ENCODE data around the gene GLI3.

The GLI3 gene

DNA sequence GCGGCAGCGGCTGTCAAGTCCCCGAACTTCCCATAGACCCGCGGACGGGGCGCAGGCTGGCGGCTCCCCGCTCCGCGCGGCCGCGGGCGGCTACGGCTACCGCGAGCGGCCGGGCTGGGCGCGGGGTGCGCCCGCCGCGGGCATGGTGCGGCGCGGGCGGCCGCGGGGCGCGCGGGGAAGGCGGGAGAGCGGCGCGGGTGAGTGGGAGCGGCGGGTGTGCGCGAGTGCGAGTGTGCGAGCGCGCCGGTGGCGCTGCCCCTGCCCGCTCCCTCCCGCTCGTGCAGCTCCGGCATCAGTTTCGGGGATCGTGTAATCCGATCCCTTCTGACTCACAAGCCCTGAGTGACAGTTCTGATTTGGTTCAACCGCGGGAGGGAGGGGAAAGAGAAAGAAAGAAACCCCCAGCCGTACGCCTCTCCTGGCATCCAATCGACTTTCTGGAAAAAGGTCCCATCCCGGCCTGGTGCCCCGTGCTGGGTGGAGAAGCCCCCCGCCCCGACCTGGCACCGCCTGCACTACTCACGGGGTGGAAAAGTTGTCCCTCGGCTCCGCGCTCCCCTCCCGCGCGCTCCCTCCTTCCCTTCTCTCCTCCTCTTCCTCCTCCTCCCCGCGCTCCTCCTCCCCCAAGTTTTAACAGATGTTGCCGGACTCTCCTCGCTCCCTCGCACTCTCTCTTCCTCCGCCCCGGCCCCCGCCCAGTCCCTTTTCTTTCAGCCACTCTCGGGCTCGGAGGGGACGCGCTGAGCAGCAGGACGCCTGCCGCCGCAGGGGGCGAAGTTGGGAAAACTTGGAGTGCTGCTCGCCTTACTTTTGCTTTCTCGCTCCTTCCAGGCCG is at the start of gene GLI3:
Gene GLI3, minus strand, starts transcription at position 234 of the 835 bp plus-strand sequence. CDS start 13,956 bp downstream, outside the sequence.
- peak; percentile 85 for DNase-seq (ENCODE audit: low read depth)

DNA sequence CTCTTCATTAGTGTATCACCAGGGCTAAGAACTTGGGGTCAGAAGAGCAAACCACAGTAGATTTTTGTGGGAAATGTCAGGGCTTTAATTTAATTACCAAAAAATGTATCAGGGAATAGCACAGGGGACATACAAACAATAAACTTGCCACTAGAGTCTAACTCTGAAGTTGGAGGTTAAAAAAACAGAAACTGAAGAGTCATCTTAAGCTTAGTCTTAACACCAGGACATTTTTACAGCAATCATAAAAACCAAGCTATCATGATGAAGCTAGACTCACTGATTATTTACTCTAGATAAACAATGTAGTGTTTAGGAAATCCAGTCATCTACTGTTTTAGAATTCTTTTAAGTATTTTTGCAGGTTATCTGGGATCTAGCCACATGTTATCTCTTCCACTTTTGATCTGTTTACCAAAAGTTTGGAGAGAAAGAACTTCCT is 48.4 kb upstream of the GLI3 start:
- H3K4me3 ChIP-seq (ENCODE audit: low read depth, low read length) = no peak overlapping the region
- no peak for DNase-seq (ENCODE audit: low read depth)

More for the DNA sequence above, at the start of gene GLI3:
- peak within 1 kb of the TSS; percentile 89 for H3K4me3 ChIP-seq (ENCODE audit: low read depth, low read length)

DNA sequence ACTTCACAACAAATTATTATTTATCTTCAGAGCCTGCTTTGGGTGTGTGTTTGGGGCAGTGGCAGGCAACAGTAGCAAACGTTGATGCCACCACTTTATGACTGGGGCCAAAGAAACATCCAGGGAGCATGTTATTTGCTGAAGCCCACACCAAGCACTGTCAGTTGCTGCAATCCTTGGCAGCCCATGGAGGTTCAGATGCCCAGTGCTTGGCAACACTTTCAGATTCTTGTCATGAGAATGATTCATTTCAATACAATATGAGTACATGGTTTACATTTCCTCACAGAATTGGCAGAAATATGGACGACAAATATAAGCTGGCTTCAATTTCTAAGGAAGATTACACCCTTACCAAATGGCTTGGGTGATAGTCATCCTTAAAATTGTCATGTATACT is 46.5 kb upstream of the GLI3 start:
- DNase-seq (ENCODE audit: low read depth) = no peak
- H3K4me3 ChIP-seq (ENCODE audit: low read depth, low read length) = no peak overlapping the region

DNA sequence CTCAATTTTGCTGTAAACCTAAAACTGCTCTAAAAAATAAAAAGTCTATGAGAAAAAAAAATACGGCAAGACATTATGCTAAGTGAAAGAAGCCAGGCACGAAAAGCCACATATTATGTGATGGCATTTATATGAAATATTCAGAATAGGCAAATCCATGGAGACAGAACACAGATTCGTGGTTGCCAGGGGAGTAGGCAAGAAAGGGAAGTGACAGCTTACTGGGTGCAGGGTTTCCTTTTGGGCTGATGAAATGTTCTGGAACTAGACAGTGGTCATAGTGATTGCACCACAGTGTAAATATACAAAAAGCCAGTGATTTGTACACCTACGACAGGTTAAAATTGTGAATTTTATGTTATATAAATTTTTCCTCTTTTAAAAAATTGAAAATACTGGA is 41.3 kb upstream of the GLI3 start:
- no peak overlapping the region for H3K4me3 ChIP-seq (ENCODE audit: low read depth, low read length)
- no peak for DNase-seq (ENCODE audit: low read depth)

DNA sequence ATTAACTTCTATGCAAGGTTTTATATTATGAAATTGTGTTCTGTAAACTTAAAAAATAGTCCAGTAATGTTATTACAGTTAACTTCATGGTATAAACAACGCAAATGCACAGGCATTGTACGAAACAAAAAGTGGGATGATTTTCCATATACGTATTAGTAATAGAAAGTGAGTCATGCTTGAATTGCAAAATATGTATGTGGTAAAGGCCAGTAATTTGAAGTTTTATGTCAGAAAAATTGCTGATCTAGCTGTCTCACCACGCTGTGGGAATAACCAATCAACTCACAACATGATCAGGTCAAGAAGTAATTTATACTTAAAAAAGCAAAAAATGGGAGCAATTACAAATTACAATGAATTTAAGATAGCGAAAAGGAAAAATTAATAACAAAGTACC is 37.0 kb upstream of the GLI3 start:
- H3K4me3 ChIP-seq (ENCODE audit: low read depth, low read length) = no peak overlapping the region
- DNase-seq (ENCODE audit: low read depth) = no peak

DNA sequence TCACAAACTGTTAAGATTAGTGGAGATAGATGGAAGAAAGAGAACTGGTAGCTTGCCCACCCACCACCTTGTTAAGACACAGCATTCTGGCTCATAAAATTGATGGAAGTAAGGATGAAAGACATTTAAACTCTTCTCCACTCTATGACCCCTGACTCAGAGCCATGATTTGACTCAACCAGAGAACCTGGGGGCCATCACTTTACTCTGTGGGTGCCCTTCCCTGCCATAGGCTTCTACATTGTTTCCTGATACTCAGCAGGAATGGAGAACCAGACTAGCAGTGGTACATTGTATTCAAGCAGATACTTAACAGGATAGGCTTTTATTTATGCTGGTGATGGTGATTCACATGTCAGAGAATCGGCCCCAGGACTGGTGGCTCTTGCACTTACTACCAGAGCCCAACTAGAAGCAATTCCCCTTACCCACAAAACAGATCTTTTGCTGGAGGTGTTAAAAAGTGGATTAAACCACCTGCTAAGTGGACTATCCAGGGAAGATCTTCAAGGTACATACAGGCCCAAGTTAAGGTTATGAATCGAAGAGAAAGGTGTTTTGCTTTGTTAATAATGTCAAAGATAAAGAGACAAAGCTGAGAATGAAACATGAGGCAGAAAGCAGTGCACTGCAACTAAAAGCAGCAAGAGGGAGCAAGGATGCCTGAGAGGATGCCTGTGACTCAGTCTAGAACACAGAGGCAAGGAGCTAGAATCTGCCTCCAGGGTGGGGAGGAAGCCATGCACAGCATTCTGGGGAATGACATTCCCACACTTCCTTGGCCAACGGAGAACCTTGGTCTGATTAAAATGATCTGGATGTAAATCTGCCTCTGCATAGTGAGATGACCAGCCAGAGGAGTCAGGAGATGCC is 36.0 kb upstream of the GLI3 start:
- no peak for DNase-seq (ENCODE audit: low read depth)
- no peak overlapping the region for H3K4me3 ChIP-seq (ENCODE audit: low read depth, low read length)

DNA sequence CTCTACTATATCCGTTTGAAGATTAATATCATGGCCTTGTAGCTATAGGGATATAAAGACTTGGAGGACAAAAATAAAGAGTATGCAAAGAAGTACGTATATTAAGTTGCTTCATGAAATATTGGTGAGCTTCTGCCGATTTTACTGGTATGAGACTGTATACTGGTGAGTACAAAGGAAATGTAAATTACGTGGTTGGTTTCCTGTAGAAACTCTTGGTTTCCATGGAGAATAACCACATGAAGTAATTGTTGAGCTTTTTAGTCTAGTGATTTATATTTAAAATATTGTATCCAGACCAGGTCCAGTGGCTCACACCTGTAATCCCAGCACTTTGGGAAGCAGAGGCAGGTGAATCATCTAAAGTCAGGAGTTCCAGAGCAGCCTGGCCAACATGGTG is 32.2 kb upstream of the GLI3 start:
- H3K4me3 ChIP-seq (ENCODE audit: low read depth, low read length) = no peak overlapping the region
- no peak for DNase-seq (ENCODE audit: low read depth)

DNA sequence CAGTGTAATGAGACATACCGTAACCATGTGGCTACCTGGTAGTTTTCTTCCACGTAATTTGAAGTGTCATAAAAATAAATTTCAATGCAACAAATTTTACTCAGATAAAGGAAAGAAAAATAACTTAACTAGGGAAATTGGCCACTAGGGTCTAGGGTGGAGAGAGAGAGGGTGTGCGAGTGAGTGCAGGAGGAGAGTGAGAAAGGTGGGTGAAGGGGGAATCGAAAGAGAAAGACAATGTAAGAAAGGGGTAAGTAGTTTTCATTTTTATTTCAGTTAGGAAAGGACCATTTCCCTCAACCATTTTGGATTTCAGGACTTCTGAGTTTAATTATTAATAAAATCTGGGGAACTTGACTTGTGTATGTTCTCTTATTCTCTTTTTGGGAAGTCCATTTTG is 27.7 kb upstream of the GLI3 start:
- no peak overlapping the region for H3K4me3 ChIP-seq (ENCODE audit: low read depth, low read length)
- no peak for DNase-seq (ENCODE audit: low read depth)

DNA sequence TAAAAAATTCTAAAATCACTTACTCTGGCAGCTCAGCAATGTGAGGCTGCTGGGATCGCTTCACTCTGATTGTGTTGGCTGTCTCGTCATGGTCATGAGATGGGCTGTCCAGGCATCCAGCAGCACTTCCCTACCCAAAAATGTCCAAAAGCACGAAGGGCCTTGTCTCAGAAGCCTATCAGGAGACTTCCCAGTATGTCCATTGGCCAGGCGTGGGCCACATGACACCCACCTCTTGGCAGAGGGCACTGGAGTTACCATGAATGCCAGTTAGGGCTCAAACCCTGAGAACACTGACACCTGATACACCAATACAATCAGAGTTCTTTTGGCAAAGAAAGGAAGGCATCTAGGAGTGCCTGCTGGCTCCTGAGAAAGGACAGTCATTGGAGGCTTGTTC is 27.0 kb upstream of the GLI3 start:
- DNase-seq (ENCODE audit: low read depth) = no peak
- H3K4me3 ChIP-seq (ENCODE audit: low read depth, low read length) = no peak overlapping the region

DNA sequence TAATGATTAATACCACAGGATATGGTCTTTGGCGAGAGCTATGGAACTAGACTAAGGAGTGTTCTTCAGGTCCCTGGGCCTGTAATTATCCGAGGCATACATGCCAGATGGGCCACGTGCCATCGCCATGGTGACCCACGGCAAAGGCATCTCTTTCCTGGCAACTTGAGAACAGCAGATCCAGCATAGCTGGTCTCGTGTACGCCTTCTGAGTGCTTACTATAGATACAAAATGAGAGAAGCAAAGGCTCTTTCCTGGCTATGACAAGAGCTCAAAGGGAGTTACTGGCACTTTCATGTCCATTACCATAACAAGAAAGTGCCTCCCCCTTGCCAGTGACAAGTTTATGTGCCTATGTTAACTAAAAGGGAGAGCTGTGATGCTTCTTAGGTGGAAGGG is 26.0 kb upstream of the GLI3 start:
- peak; percentile 55 for DNase-seq (ENCODE audit: low read depth)
- no peak overlapping the region for H3K4me3 ChIP-seq (ENCODE audit: low read depth, low read length)

DNA sequence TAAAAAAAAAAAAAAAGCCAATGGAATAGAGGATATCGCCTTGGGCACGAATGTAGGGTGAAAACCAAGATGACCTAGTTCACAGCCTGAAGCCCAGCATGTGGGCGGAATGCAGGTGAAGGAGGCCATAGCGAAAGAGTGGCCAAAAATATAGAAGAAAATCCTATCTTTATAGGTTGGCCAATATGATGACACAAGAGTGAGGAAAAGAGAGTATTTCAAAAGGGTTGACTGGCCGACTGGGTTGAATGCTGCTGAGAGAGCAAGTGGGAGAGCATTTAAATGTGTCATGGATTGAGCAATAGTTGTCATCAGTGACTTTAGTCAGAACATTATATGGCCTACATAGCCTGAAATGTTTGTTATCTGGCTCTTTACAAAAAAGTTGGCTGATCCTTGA is 17.2 kb upstream of the GLI3 start:
- DNase-seq (ENCODE audit: low read depth) = peak; percentile 70

DNA sequence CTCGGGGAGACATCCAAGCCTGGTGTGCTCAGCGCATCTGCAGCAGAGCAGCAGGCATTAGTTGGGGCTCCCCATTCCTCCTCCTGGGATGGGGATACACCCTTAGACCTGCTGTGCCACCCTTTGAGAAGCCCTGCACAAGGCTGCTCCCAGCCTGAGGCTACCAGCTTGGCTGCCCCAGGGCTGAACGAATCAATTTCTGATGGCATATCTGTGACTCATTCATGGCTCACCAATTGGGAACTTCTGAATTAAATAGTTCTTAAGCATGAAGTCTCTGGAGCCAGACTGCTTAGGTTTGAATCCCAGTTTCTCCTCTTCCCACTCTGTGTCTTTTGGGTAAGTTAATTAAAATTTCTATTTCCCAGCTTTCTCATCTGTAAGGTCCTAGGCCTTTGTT is 16.3 kb upstream of the GLI3 start:
- no peak overlapping the region for H3K4me3 ChIP-seq (ENCODE audit: low read depth, low read length)

More for the DNA sequence above, 17.2 kb upstream of the GLI3 start:
- H3K4me3 ChIP-seq (ENCODE audit: low read depth, low read length) = no peak overlapping the region

DNA sequence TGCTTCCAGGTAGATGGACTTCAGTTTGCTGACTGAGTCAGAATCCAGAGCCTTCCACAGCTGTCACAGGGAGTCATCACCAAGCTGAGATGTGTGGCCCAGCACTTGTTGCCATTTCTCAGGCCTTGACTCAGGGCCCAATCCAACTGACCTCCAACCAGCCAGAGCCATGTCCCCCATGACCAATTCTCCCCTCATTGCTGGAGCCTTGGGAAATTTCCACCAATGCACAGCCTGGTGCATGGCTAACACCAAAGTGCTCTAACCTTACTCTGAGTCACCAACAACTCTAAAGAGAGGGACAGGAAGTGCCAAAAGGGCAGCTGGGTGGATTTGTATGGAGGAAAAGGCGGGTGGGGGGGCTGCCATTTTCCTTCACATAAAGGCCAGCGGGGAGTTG is 13.4 kb upstream of the GLI3 start:
- H3K4me3 ChIP-seq (ENCODE audit: low read depth, low read length) = no peak overlapping the region
- no peak for DNase-seq (ENCODE audit: low read depth)

More for the DNA sequence above, 16.3 kb upstream of the GLI3 start:
- no peak for DNase-seq (ENCODE audit: low read depth)

DNA sequence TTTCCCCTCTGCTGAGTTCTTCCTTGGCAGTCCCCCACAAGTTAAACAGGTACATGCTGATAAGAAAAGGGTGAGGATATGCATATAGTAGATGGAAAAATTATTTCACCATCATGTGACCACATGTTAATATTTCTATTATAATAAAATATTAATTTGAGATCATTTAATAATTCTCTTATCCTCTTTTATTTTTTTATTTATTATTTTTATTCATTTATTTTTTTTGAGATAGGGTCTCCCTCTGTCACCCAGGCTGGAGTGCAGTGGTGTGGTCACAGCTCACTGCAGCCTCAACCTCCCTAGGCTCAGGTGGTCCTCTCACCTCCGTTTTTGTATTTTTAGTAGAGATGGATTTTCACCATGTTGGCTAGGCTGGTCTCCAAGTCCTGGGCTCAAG is 11.6 kb upstream of the GLI3 start:
- DNase-seq (ENCODE audit: low read depth) = no peak
- H3K4me3 ChIP-seq (ENCODE audit: low read depth, low read length) = no peak overlapping the region

DNA sequence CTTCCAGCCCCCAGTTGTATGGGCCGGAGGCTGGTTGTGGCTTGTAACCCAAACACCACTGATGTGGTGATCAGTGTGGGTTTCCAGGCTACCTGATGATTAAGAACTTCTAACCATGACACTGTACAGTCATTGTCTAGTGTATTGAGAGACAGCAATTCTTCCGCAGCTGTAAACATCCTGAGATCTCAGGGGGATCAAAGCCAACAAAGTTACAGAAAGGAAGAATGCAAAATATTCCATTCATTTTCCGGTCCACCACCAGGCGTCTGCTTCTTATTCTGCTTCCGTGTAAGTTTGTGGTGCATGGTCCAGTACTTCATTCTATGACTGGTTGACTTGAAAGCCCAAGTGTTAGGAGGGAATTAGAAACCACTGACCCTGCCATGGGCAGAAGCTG is 10.3 kb upstream of the GLI3 start:
- no peak for DNase-seq (ENCODE audit: low read depth)
- H3K4me3 ChIP-seq (ENCODE audit: low read depth, low read length) = no peak overlapping the region

DNA sequence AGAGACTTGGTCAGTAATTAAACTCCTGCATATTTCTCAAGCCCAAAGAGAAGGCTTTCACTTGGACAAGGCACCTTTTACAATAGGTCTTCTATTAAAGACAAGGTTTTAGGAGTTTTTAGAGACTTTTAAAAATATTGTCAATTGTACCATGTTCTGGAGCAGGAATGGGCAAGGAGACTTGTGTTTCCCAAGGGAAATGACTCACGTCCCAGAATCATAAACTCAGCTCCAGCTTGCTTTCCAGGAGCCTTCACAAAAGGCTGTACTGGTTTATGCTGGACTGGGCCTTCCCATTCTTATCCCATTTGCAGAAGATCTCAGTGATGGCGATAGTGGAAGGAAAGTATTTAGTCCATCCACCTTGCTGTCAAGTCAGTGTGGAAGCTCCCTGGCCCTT is 7.8 kb upstream of the GLI3 start:
- H3K4me3 ChIP-seq (ENCODE audit: low read depth, low read length) = no peak overlapping the region
- DNase-seq (ENCODE audit: low read depth) = no peak

DNA sequence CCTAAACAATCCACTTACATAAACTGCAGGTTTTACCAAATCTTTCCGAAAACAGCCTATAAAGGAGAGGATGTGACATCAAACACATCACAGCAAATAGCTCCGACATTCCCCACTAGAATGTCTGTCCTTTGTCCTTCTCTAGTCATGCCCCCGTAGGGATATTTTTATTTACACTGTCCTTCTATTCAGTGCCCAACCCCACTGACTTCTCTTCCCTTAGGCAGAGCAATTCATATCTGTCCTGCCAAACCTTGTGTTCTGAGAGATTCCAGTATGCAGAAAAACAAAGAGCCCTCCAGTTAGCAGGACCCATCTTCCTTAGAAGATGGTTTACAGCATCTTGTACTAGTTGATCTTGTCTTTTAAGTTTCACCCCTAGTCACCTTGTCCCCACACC is 5.4 kb upstream of the GLI3 start:
- no peak for DNase-seq (ENCODE audit: low read depth)

DNA sequence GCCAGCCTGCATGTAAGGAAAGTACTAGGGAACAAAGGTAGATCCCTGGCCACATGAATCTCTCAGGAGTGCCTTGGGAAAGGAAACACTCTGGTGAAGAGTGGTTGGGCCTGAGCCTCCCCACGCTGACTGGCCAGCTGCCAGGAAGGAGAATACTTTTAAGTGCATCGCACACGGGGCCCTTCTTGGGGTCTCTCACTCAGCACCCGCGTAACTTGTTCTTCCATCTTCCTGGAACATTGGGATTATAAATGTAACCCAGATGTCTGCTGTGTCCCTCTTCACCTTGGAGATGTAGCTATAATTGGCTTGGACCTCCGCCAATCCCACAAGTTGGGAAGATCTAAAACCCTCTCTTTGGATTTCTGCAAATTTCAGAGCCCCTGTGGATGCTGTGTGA is 4.4 kb upstream of the GLI3 start:
- no peak for DNase-seq (ENCODE audit: low read depth)

More for the DNA sequence above, 5.4 kb upstream of the GLI3 start:
- no peak overlapping the region for H3K4me3 ChIP-seq (ENCODE audit: low read depth, low read length)

DNA sequence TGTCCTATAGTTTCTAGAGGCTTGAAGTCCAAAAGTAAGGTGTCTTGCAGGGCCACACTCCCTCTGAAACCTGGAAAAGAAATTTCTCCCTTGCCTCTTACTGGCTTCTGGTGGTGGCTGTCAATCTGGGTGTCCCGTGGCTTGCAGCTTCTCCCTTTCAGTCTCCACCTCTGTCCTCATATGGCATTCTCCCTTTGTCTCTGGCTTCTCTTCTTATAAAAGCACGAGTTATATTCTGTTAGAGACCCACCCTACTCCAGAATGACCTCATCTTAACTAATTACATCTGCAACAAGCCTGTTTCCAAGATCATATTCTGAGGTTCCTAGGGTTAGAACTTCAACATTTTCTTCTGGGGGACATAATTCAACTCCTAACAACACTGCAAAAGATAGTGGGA is 3.4 kb upstream of the GLI3 start:
- no peak overlapping the region for H3K4me3 ChIP-seq (ENCODE audit: low read depth, low read length)
- no peak for DNase-seq (ENCODE audit: low read depth)

More for the DNA sequence above, 4.4 kb upstream of the GLI3 start:
- no peak overlapping the region for H3K4me3 ChIP-seq (ENCODE audit: low read depth, low read length)

DNA sequence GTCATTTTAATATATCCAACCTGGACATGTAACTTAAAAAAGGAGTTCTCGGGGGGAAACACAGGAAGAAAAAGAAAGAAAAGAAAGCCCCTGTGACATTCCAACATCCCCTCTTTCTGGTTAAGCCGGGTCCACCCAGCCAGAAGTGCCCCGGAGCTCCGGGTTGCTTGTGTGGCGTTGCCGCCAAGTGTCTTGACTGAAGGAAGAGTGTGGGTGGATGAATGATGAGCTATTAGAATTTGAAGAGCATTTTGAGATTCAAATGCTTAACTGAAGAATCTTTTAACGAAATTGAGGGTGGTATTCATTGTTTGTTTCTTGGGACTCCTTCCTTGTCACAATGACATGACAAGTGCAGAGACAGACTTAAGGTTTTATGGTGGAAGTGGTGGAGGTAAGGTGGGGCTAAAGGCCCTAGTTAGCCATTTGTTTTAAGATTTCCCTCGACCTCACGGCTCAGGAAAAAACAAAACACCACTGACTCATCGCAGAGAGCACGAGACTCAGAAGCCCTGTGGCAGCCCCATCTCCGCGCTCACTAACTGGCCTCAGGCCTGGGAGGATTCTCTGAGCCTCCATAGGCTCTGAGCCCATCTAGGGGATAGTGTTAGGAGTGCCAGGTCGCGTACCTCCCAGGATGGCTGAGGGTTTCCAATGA is 1.8 kb upstream of the GLI3 start:
- no peak overlapping the region for H3K4me3 ChIP-seq (ENCODE audit: low read depth, low read length)
- no peak for DNase-seq (ENCODE audit: low read depth)
